Superior temporal gyrus (tissue), 1 donor: ENCODE measurements around the gene RNF227.
"Not testable (repeated sequence)": the region's sequence is repeated elsewhere in the genome, so short reads cannot be mapped to it uniquely, and the experiment has no call there.

Experiments
- DNase-seq: peaks from one replicate; pipeline ENCODE4 v3.0.0-alpha.2; 2016; ENCODE audit errors: extremely low spot score

The RNF227 gene

GRCh38 chr17:7915611-7916384 is at the start of gene RNF227:
TSS of gene RNF227 (minus strand) at chr17:7916289. CDS start at chr17:7916195, 94 bp downstream.
- DNase-seq, result peak; percentile 83

- no peak for DNase-seq
These were observed 45.3 kb upstream of the RNF227 start for GRCh38 chr17:7961421-7961820.

- DNase-seq, result no peak
These were observed 43.6 kb upstream of the RNF227 start for GRCh38 chr17:7959503-7960253.

GRCh38 chr17:7956228-7956965 is 40.3 kb upstream of the RNF227 start:
- DNase-seq, result no peak

- no peak for DNase-seq
These were observed 39.5 kb upstream of the RNF227 start for GRCh38 chr17:7955414-7956227.

GRCh38 chr17:7953266-7953665 is 37.2 kb upstream of the RNF227 start:
- DNase-seq, result not testable (repeated sequence)

GRCh38 chr17:7951143-7951792 is 35.2 kb upstream of the RNF227 start:
- no peak for DNase-seq

- DNase-seq, result no peak
These were observed 34.5 kb upstream of the RNF227 start for GRCh38 chr17:7950578-7950977.

GRCh38 chr17:7947651-7948050 is 31.6 kb upstream of the RNF227 start:
- no peak for DNase-seq

GRCh38 chr17:7946441-7946840 is 30.4 kb upstream of the RNF227 start:
- DNase-seq, result no peak

GRCh38 chr17:7945651-7946050 is 29.6 kb upstream of the RNF227 start:
- no peak for DNase-seq

GRCh38 chr17:7944326-7944725 is 28.2 kb upstream of the RNF227 start:
- DNase-seq, result no peak

- no peak for DNase-seq
These were observed 27.2 kb upstream of the RNF227 start for GRCh38 chr17:7943291-7943690.

GRCh38 chr17:7940743-7941142 is 24.7 kb upstream of the RNF227 start:
- DNase-seq, result no peak

GRCh38 chr17:7940034-7940433 is 23.9 kb upstream of the RNF227 start:
- DNase-seq, result no peak

GRCh38 chr17:7935859-7936258 is 19.8 kb upstream of the RNF227 start:
- peak; percentile 46 for DNase-seq

GRCh38 chr17:7932949-7933348 is 16.9 kb upstream of the RNF227 start:
- DNase-seq, result no peak

- no peak for DNase-seq
These were observed 16.4 kb upstream of the RNF227 start for GRCh38 chr17:7932483-7932891.

GRCh38 chr17:7931709-7932482 is 15.8 kb upstream of the RNF227 start, which contains the start of the genes CNTROB and TRAPPC1:
TSS of gene CNTROB (plus strand) at chr17:7932206. CDS start at chr17:7933080, 874 bp downstream.
TSS of gene TRAPPC1 (minus strand) at chr17:7931946. CDS start at chr17:7931829, 117 bp downstream.
- DNase-seq, result peak; percentile 99
